Astrocyte of the spinal cord (primary cell): ENCODE results near the gene ALOX15B.

Experiments
- DNase-seq: peaks from one replicate; pipeline ENCODE4 v3.0.0; 2011; ENCODE audit warnings: low read depth, low spot score
- H3K4me3 ChIP-seq: 2 replicates; pipeline ENCODE4 v1.5.1; 2011; ENCODE audit warnings: low read depth, mild to moderate bottlenecking, low read length, moderate library complexity
- CTCF ChIP-seq: IDR thresholded peaks from 2 replicates; pipeline ENCODE4 v1.5.1; 2012; ENCODE audit warnings: low read depth, mild to moderate bottlenecking, low read length, inconsistent platforms
- in situ Hi-C: cut with HindIII; loops from 2 replicates; pipeline ENCODE4 v1.10.0; 2017; ENCODE audit warnings: low sequenced_read_pairs

The ALOX15B gene

GRCh38 chr17:8038954-8039610 lies at the start of gene ALOX15B:
ALOX15B (plus strand) TSS chr17:8039059; CDS start chr17:8039156, 97 bp downstream.
- DNase-seq, result no peak
- TF ChIP-seq CTCF, result no peak
- no peak within 1 kb of the TSS for H3K4me3 ChIP-seq
- in situ Hi-C loops, result no loop called here

- in situ Hi-C loops, result no loop called here
- peak; percentile 97 for TF ChIP-seq CTCF
- H3K4me3 ChIP-seq, result peak overlapping the region; percentile 56
- DNase-seq, result peak; percentile 57
Measured at GRCh38 chr17:7989781-7990655, 48.8 kb upstream of the ALOX15B start.

- in situ Hi-C loops, result no loop called here
- DNase-seq, result peak; percentile 62
- no peak overlapping the region for H3K4me3 ChIP-seq
- TF ChIP-seq CTCF, result no peak
Measured at GRCh38 chr17:7992516-7992915, 46.3 kb upstream of the ALOX15B start.

- no peak for DNase-seq
- in situ Hi-C loops, result no loop called here
Measured at GRCh38 chr17:7992924-7993323, 45.9 kb upstream of the ALOX15B start.

GRCh38 chr17:7993972-7994589 lies 44.8 kb upstream of the ALOX15B start:
- in situ Hi-C loops, result no loop called here
- TF ChIP-seq CTCF, result no peak
- H3K4me3 ChIP-seq, result no peak overlapping the region
- DNase-seq, result no peak

More at GRCh38 chr17:7992924-7993323, 45.9 kb upstream of the ALOX15B start:
- H3K4me3 ChIP-seq, result no peak overlapping the region
- no peak for TF ChIP-seq CTCF

- H3K4me3 ChIP-seq, result no peak overlapping the region
- no peak for TF ChIP-seq CTCF
- in situ Hi-C loops, result no loop called here
- no peak for DNase-seq
Measured at GRCh38 chr17:7995724-7996123, 43.1 kb upstream of the ALOX15B start.
